Lung (tissue), 12 donors: ENCODE results near the gene PREP. TPM values are rescaled to one million over a fixed set of nuclear protein-coding genes. Genes with fewer than 3 reads are reported as not detected.

Experiments
- ATAC-seq: fragments of 200-7000 bp; cut with Tn5 transposase; one replicate; pipeline ENCODE4 v1.9.1; 2020; ENCODE audit warnings: moderate number of reproducible peaks; ENCODE audit not compliant: insufficient read depth, low FRiP score
- DNase-seq, 3 donors: peaks; one replicate each; pipeline ENCODE4 v3.0.0-alpha.2; 2013 to 2017
- H3K27ac ChIP-seq, 2 donors: one replicate each; pipeline ENCODE4 v1.5.1; 2013; ENCODE audit warnings: mild to moderate bottlenecking in 2 of 2, moderate library complexity in 2 of 2, control low read depth in 1 of 2, inconsistent platforms in 1 of 2, low read depth in 1 of 2, low read length in 1 of 2
- H3K27me3 ChIP-seq, 3 donors: one replicate each; pipeline ENCODE4 v1.5.1; 2013; ENCODE audit warnings: low read length in 2 of 3; ENCODE audit not compliant: control insufficient read depth in 3 of 3, insufficient read depth in 3 of 3
- H3K36me3 ChIP-seq, 4 donors: one replicate each; pipeline ENCODE4 v1.5.1; 2013; ENCODE audit warnings: low read length in 4 of 4, mild to moderate bottlenecking in 1 of 4, moderate library complexity in 1 of 4; ENCODE audit not compliant: control insufficient read depth in 4 of 4, insufficient read depth in 4 of 4
- H3K4me1 ChIP-seq, 5 donors: one replicate each; pipeline ENCODE4 v1.5.1; 2013; ENCODE audit warnings: low read length in 5 of 5, mild to moderate bottlenecking in 2 of 5, moderate library complexity in 1 of 5; ENCODE audit not compliant: control insufficient read depth in 5 of 5, insufficient read depth in 5 of 5
- H3K4me3 ChIP-seq: one replicate; pipeline ENCODE4 v1.5.1; 2013; ENCODE audit warnings: mild to moderate bottlenecking, control low read depth, moderate library complexity
- H3K9ac ChIP-seq, 2 donors: one replicate each; pipeline ENCODE4 v1.5.1; 2013; ENCODE audit warnings: low read length in 2 of 2, control low read depth in 1 of 2; ENCODE audit not compliant: insufficient read depth in 1 of 2
- H3K9me3 ChIP-seq, 4 donors: one replicate each; pipeline ENCODE4 v1.5.1; 2013; ENCODE audit warnings: low read length in 3 of 4, mild to moderate bottlenecking in 1 of 4, moderate library complexity in 1 of 4; ENCODE audit not compliant: control insufficient read depth in 4 of 4, insufficient read depth in 3 of 4
- WGBS, 2 donors: extraction: QIAGEN DNeasy Blood & Tissue Kit; methylation state at CpG; one replicate each; pipeline ENCODE4 v1.1.7; 2013; 5-methylcytosine and 5-hydroxymethylcytosine counted together
- polyA plus RNA-seq, 2 donors: library from polyadenylated mRNA; stranded (reverse); fragments of 200-250 nt; gene quantifications; one replicate each; pipeline ENCODE4 v1.2.1, GENCODE V29; 2013
- total RNA-seq, 2 donors: library from RNA; depleted of rRNA in 1 of 2; stranded (reverse); fragments of >200 nt in 1 of 2; gene quantifications; one replicate each; pipeline ENCODE4 v1.2.1, GENCODE V29; 2014 to 2021
- TF ChIP-seq, protein P1 (sequence below): IDR thresholded peaks from 2 replicates; pipeline ENCODE4 v1.5.1; 2012; ENCODE audit warnings: mild to moderate bottlenecking; ENCODE audit errors: control extremely low read depth, extremely low read depth
- donor health status: control.
- donor health status: control.
- donor health status: Bipolar disorder and iron deficiency.
- donor health status: healthy.
- donor health status: DM: yes; HTN: yes; CAD: no.

The PREP gene
- total and polyA plus RNA-seq, 4 donors = 20.3 to 31.3 (median 25.1) TPM

- Histone ChIP-seq H3K9me3 (no peaks in the 10 kb centered on the region), H3K36me3 (peaks cover 3 to 10% (median 6%) of the 10 kb centered on the region in 4 donors), H3K9ac (no peak overlapping the region), H3K4me1 (peaks cover 3 to 19% (median 5%) of the 10 kb centered on the region in 5 donors), H3K27ac (no peak overlapping the region), H3K4me3 (no peak overlapping the region), H3K27me3 (no peaks in the 10 kb centered on the region)
- 51 to 75% methylated on average over 3 of the region's 3 CpGs for whole genome bisulfite sequencing, 2 donors
- ATAC-seq (no peak), DNase-seq (no peak)
- TF ChIP-seq, protein P1, sequence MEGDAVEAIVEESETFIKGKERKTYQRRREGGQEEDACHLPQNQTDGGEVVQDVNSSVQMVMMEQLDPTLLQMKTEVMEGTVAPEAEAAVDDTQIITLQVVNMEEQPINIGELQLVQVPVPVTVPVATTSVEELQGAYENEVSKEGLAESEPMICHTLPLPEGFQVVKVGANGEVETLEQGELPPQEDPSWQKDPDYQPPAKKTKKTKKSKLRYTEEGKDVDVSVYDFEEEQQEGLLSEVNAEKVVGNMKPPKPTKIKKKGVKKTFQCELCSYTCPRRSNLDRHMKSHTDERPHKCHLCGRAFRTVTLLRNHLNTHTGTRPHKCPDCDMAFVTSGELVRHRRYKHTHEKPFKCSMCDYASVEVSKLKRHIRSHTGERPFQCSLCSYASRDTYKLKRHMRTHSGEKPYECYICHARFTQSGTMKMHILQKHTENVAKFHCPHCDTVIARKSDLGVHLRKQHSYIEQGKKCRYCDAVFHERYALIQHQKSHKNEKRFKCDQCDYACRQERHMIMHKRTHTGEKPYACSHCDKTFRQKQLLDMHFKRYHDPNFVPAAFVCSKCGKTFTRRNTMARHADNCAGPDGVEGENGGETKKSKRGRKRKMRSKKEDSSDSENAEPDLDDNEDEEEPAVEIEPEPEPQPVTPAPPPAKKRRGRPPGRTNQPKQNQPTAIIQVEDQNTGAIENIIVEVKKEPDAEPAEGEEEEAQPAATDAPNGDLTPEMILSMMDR = no peak
These were observed 2.4 kb downstream of the PREP start for GRCh38 chr6:105400501-105400900.

DNA sequence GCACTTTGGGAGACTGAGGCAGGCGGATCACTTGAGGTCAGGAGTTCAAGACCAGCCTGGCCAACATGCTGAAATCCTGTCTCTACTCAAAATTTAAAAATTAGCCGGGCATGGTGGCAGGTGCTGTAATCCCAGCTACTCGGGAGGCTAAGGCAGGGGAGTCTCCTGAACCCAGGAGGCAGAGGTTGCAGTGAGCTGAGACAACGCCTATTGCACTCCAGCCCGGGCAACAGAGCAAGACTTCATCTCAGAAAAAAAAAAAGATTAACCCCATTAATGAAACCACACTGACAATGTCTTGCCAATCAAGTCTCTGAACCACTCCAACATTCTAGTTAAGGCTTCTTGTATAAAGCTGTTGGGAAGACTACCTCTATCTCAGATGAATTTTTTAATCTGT, 4.0 kb downstream of the PREP start:
- H3K9ac ChIP-seq = no peak overlapping the region

DNA sequence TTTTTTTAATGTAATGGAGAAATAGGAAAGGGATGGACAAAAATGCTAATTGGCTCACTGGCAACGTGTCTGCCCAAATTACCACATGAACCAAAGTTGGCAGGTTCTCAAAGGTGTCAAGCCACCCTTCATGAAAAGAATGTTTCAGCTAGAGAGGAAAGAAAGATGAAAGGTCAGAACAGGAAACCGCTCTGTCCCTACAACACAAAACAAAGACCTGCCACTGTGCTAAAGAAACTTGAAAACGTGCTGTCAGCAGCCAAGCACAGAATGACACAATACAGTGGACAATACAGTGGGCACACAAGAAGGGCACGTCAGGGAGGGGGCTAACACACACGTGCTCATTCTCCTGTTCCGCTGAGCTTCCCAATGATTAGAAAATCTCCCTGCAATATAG, 4.9 kb downstream of the PREP start:
- no peak overlapping the region for H3K9ac ChIP-seq
- H3K9me3 ChIP-seq = no peaks in the 10 kb centered on the region
- DNase-seq (no peak), ATAC-seq (no peak)
- no peak overlapping the region for H3K4me3 ChIP-seq
- peaks cover 3 to 14% (median 5%) of the 10 kb centered on the region in 5 donors for H3K4me1 ChIP-seq
- H3K27me3 ChIP-seq = no peaks in the 10 kb centered on the region
- peaks cover 3 to 16% (median 8%) of the 10 kb centered on the region in 4 donors for H3K36me3 ChIP-seq
- WGBS, 2 donors = 60 to 72% methylated on average over 6 of the region's 6 CpGs
- no peak overlapping the region for H3K27ac ChIP-seq
- TF ChIP-seq, protein P1 = no peak

More for the DNA sequence above, 4.0 kb downstream of the PREP start:
- DNase-seq = no peak
- TF ChIP-seq, protein P1 = no peak
- no peaks in the 10 kb centered on the region for H3K9me3 ChIP-seq
- ATAC-seq = no peak
- H3K27ac ChIP-seq = no peak overlapping the region
- H3K4me1 ChIP-seq = peaks cover 3 to 18% (median 5%) of the 10 kb centered on the region in 5 donors
- no peak overlapping the region for H3K4me3 ChIP-seq
- H3K36me3 ChIP-seq = peaks cover 3 to 14% (median 8%) of the 10 kb centered on the region in 4 donors
- 89 to 90% methylated on average over 5 of the region's 5 CpGs for WGBS, 2 donors
- no peaks in the 10 kb centered on the region for H3K27me3 ChIP-seq

GRCh38 chr6:105391705-105392104, 11.2 kb downstream of the PREP start:
- WGBS, 2 donors = 90 to 95% methylated on average over 6 of the region's 6 CpGs
- Histone ChIP-seq H3K27ac (no peak overlapping the region), H3K4me1 (peaks cover 0 to 5% (median 0%) of the 10 kb centered on the region in 5 donors), H3K9ac (no peak overlapping the region), H3K9me3 (no peaks in the 10 kb centered on the region), H3K4me3 (no peak overlapping the region), H3K36me3 (peaks cover 8 to 14% (median 9%) of the 10 kb centered on the region in 4 donors), H3K27me3 (no peaks in the 10 kb centered on the region)
- no peak for DNase-seq
- TF ChIP-seq, protein P1 = no peak
- ATAC-seq = no peak
